GM12874 (cell line): Measurements from ENCODE around the gene LAYN.
A peak's percentile ranks its signal among the peaks of the same experiment; 100 is the strongest.

Source experiments
- CTCF ChIP-seq: IDR thresholded peaks from 2 replicates; pipeline ENCODE4 v1.5.1; 2011; ENCODE audit warnings: low read depth, mild to moderate bottlenecking, control low read depth, low read length, moderate library complexity; ENCODE audit not compliant: insufficient read depth

LAYN gene

GRCh38 chr11:111598559-111598958 is 58.0 kb downstream of the LAYN start:
- TF ChIP-seq CTCF = no peak

GRCh38 chr11:111601636-111601978 is 61.1 kb downstream of the LAYN start:
- no peak for TF ChIP-seq CTCF

- TF ChIP-seq CTCF = peak; percentile 99
Observed at GRCh38 chr11:111601979-111602864, 61.7 kb downstream of the LAYN start, which contains the start of gene SIK2. Gene SIK2, plus strand, starts transcription at chr11:111602449. Its CDS starts 115 bp downstream, at chr11:111602564.

- TF ChIP-seq CTCF = no peak
Observed at GRCh38 chr11:111602865-111603610, 62.5 kb downstream of the LAYN start.

GRCh38 chr11:111603611-111604130 is 63.2 kb downstream of the LAYN start:
- no peak for TF ChIP-seq CTCF

- TF ChIP-seq CTCF = peak; percentile 55
Observed at GRCh38 chr11:111604392-111605009, 64.0 kb downstream of the LAYN start.

GRCh38 chr11:111605681-111606080 is 65.2 kb downstream of the LAYN start:
- TF ChIP-seq CTCF = no peak
